ENCODE data around the gene PATE2. TPM values are rescaled to one million over a fixed set of nuclear protein-coding genes. Genes with fewer than 3 reads are reported as not detected.

PATE2 gene
- polyA plus RNA-seq, 1 of the 3 experiments (the other 2 are of a cell fraction) = 0.07 TPM

DNA sequence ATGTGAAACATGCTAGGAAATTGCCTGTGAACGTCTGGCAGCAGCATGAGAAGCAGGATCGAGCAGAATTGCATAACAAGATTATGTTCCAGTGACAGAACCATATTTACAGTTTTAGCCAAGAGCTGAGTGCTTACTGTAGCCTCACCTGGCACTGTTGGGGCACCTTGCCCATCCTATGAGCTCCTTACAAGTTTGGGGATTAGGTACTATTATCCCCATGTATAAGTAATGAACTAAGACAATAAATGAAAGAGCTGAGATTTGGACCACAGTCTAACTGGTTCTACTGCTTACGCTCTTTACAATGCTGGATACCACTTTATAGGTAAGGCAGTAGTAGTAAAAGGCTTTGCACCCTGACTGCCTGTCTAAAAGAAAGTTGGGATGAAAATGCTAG lies 49.7 kb downstream of the PATE2 start:
- CTCF ChIA-PET = no interaction called here
- POLR2A ChIA-PET = no interaction called here
- no peaks in the 10 kb centered on the region for H3K79me2 ChIP-seq (ENCODE audit: insufficient read depth)
- no peak overlapping the region for H3K9ac ChIP-seq
- H3K4me1 ChIP-seq (ENCODE audit: control insufficient read depth in 1 of 2, insufficient read depth in 2 of 2, low read depth in 1 of 2, low read length in 1 of 2) = no peaks in the 10 kb centered on the region
- H3K36me3 ChIP-seq (replicated peaks in 1 of 2; ENCODE audit: control insufficient read depth in 1 of 2, insufficient read depth in 2 of 2, low read length in 1 of 2) = no peaks in the 10 kb centered on the region
- H3F3A ChIP-seq (replicated peaks; ENCODE audit: insufficient read depth) = no peaks in the 10 kb centered on the region
- no peak overlapping the region for H3K4me3 ChIP-seq (ENCODE audit: low read depth in 2 of 2, low read length in 1 of 2)
- H3K9me2 ChIP-seq = no peaks in the 10 kb centered on the region
- no peaks in the 10 kb centered on the region; the same call in 1 of the 2 replicates for H3K27me3 ChIP-seq (ENCODE audit: insufficient read depth)
- no peaks in the 10 kb centered on the region for H4K20me1 ChIP-seq (ENCODE audit: insufficient read depth)
- no peak overlapping the region for H3K27ac ChIP-seq (ENCODE audit: low read depth in 2 of 2, low read length in 1 of 2)
- TF ChIP-seq CHD2 (IDR thresholded peaks at IDR 0.05; ENCODE audit: low read length, partially characterized antibody) (no peak), NFIC (IDR thresholded peaks at IDR 0.05; ENCODE audit: borderline replicate concordance) (no peak), TEAD4 (IDR thresholded peaks at IDR 0.05; ENCODE audit: borderline replicate concordance, insufficient read depth) (no peak), YY1 (IDR thresholded peaks at IDR 0.05; ENCODE audit: low read depth) (no peak), RFX5 (IDR thresholded peaks at IDR 0.05; ENCODE audit: low read length) (no peak), TAF1 (IDR thresholded peaks at IDR 0.05; ENCODE audit: borderline replicate concordance, low read depth, low read length) (no peak), ELF1 (IDR thresholded peaks at IDR 0.05) (no peak), MXI1 (IDR thresholded peaks at IDR 0.05; ENCODE audit: low read depth, low read length) (no peak), JUND (IDR thresholded peaks at IDR 0.05) (no peak), RAD21 (IDR thresholded peaks at IDR 0.05; ENCODE audit: low read length) (no peak), FOSL2 (IDR thresholded peaks at IDR 0.05; ENCODE audit: borderline replicate concordance, low read depth) (no peak), RXRA (IDR thresholded peaks at IDR 0.05; ENCODE audit: borderline replicate concordance, low read depth) (no peak), FOXJ3 (CRISPR knock-in tag; IDR thresholded peaks at IDR 0.05) (no peak), EZH2phosphoT487 (IDR thresholded peaks at IDR 0.05; ENCODE audit: borderline replicate concordance, low read depth) (no peak), FOXM1 (IDR thresholded peaks at IDR 0.05; ENCODE audit: low read depth) (no peak)
- TF ChIP-seq, protein P1, sequence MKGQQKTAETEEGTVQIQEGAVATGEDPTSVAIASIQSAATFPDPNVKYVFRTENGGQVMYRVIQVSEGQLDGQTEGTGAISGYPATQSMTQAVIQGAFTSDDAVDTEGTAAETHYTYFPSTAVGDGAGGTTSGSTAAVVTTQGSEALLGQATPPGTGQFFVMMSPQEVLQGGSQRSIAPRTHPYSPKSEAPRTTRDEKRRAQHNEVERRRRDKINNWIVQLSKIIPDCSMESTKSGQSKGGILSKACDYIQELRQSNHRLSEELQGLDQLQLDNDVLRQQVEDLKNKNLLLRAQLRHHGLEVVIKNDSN (IDR thresholded peaks at IDR 0.05; ENCODE audit: borderline replicate concordance, low read depth) = no peak
- TF ChIP-seq, protein P2, sequence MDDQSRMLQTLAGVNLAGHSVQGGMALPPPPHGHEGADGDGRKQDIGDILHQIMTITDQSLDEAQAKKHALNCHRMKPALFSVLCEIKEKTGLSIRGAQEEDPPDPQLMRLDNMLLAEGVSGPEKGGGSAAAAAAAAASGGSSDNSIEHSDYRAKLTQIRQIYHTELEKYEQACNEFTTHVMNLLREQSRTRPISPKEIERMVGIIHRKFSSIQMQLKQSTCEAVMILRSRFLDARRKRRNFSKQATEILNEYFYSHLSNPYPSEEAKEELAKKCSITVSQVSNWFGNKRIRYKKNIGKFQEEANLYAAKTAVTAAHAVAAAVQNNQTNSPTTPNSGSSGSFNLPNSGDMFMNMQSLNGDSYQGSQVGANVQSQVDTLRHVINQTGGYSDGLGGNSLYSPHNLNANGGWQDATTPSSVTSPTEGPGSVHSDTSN (IDR thresholded peaks at IDR 0.05) = no peak
- TF ChIP-seq, protein P3, sequence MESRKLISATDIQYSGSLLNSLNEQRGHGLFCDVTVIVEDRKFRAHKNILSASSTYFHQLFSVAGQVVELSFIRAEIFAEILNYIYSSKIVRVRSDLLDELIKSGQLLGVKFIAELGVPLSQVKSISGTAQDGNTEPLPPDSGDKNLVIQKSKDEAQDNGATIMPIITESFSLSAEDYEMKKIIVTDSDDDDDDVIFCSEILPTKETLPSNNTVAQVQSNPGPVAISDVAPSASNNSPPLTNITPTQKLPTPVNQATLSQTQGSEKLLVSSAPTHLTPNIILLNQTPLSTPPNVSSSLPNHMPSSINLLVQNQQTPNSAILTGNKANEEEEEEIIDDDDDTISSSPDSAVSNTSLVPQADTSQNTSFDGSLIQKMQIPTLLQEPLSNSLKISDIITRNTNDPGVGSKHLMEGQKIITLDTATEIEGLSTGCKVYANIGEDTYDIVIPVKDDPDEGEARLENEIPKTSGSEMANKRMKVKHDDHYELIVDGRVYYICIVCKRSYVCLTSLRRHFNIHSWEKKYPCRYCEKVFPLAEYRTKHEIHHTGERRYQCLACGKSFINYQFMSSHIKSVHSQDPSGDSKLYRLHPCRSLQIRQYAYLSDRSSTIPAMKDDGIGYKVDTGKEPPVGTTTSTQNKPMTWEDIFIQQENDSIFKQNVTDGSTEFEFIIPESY (IDR thresholded peaks at IDR 0.05; ENCODE audit: borderline replicate concordance, low read depth) = no peak
- TF ChIP-seq, protein P4, sequence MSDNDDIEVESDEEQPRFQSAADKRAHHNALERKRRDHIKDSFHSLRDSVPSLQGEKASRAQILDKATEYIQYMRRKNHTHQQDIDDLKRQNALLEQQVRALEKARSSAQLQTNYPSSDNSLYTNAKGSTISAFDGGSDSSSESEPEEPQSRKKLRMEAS (IDR thresholded peaks at IDR 0.05; ENCODE audit: low read depth) = no peak
- H3K9me3 ChIP-seq = no peaks in the 10 kb centered on the region
- no peak for DNase-seq
- WGBS (ENCODE audit: low lambda C conversion rate) = 15% methylated on average over 3 of the region's 3 CpGs
- H2AFZ ChIP-seq (ENCODE audit: low read depth) = no peak overlapping the region
- no peak overlapping the region for H3K4me2 ChIP-seq

Other genes with a start within 250 kb of the PATE2 start
- gene EI24, start 209.4 kb downstream of the PATE2 start, polyA plus RNA-seq (2012; rRNA removed) = 85.5 and 104 TPM in 2 replicates
- gene STT3A, start 186.0 kb downstream of the PATE2 start, polyA plus RNA-seq (2012; rRNA removed) = 101 and 156 TPM in 2 replicates
- 12.1 and 14.8 TPM in 2 replicates for gene CHEK1, start 153.7 kb downstream of the PATE2 start, polyA plus RNA-seq (2012; rRNA removed)
- not detected in 2 replicates for gene ACRV1, start 98.0 kb downstream of the PATE2 start, polyA plus RNA-seq (2012; rRNA removed)
- gene PATE1, start 32.5 kb downstream of the PATE2 start, polyA plus RNA-seq (2012; rRNA removed) = not detected in 2 replicates
- gene PATE3, start 9.3 kb upstream of the PATE2 start, polyA plus RNA-seq (2012; rRNA removed) = not detected in 2 replicates
- gene PATE4, start 54.5 kb upstream of the PATE2 start, polyA plus RNA-seq (2012; rRNA removed) = not detected in 2 replicates
- gene HYLS1, start 108.8 kb upstream of the PATE2 start, polyA plus RNA-seq (2012; rRNA removed) = 1.3 and 1.4 TPM in 2 replicates
- 7.0 and 8.3 TPM in 2 replicates for gene PUS3, start 124.4 kb upstream of the PATE2 start, polyA plus RNA-seq (2012; rRNA removed)
- 0.12 and 0.39 TPM in 2 replicates for gene DDX25, start 125.7 kb upstream of the PATE2 start, polyA plus RNA-seq (2012; rRNA removed)
- gene VSIG10L2, start 167.2 kb upstream of the PATE2 start, polyA plus RNA-seq (2012; rRNA removed) = 0.02 and 0.16 TPM in 2 replicates